ENCODE measurements around the gene SUPT7L. TPM values are rescaled to one million over a fixed set of nuclear protein-coding genes. Genes with fewer than 3 reads are reported as not detected.

Gene SUPT7L
- total and polyA plus RNA-seq, 7 donors, result 17.1 to 33.8 (median 21.1) TPM

GRCh38 chr2:27622921-27623384 lies 40.5 kb downstream of the SUPT7L start:
- ATAC-seq, result no peak
- no peak overlapping the region for H3K27ac ChIP-seq
- no peaks in the 10 kb centered on the region for H3K9me3 ChIP-seq
- H3K27me3 ChIP-seq (ENCODE audit: insufficient read depth in 3 of 3, low read length in 2 of 3), result no peaks in the 10 kb centered on the region
- intact Hi-C loops (cut with DNase I), result loop anchor here in 1 of 2 donors (10.0 kb wide), 1 partner anchor 128 kb away; the partner anchor contains the start of genes FNDC4 and GCKR
- DNase-seq, result no peak
- TF ChIP-seq, protein P1, sequence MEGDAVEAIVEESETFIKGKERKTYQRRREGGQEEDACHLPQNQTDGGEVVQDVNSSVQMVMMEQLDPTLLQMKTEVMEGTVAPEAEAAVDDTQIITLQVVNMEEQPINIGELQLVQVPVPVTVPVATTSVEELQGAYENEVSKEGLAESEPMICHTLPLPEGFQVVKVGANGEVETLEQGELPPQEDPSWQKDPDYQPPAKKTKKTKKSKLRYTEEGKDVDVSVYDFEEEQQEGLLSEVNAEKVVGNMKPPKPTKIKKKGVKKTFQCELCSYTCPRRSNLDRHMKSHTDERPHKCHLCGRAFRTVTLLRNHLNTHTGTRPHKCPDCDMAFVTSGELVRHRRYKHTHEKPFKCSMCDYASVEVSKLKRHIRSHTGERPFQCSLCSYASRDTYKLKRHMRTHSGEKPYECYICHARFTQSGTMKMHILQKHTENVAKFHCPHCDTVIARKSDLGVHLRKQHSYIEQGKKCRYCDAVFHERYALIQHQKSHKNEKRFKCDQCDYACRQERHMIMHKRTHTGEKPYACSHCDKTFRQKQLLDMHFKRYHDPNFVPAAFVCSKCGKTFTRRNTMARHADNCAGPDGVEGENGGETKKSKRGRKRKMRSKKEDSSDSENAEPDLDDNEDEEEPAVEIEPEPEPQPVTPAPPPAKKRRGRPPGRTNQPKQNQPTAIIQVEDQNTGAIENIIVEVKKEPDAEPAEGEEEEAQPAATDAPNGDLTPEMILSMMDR (IDR thresholded peaks at IDR 0.05), result no peak
- peaks cover 3 to 62% of the 10 kb centered on the region in 2 donors for H3K36me3 ChIP-seq (ENCODE audit: insufficient read depth in 1 of 2, low read depth in 1 of 2)
- 84 to 91% (median 90%) methylated on average over 3 of the region's 3 CpGs for WGBS, 3 donors
- no peak overlapping the region for H3K4me3 ChIP-seq
- H3K4me1 ChIP-seq, result peaks cover 3% of the 10 kb centered on the region

DNA sequence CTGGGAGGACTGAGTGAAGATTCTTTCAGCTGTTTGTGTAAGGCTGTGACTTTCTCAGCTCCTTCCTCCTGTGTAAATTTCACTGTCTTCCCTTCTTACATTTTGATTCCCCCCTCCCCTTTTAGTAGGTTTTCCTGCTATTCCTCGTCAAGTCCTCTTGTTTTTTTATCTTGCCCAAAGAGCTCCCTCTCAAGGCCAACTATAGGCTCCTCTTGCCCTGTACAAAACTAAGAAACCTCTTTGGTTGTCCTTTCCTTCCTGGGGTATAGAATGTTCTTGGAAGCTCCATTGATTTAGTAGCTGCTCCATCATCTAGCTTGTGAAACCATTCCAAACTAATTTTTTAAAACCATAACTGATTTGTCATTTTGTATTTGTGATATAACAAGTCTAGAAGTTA lies 41.9 kb downstream of the SUPT7L start:
- Histone ChIP-seq H3K4me3 (no peak overlapping the region), H3K4me1 (peaks cover 3% of the 10 kb centered on the region), H3K9me3 (no peaks in the 10 kb centered on the region), H3K36me3 (ENCODE audit: insufficient read depth in 1 of 2, low read depth in 1 of 2) (peaks cover 3 to 77% of the 10 kb centered on the region in 2 donors), H3K27ac (no peak overlapping the region), H3K27me3 (ENCODE audit: insufficient read depth in 3 of 3, low read length in 2 of 3) (no peaks in the 10 kb centered on the region)
- TF ChIP-seq, protein P1 (IDR thresholded peaks at IDR 0.05), result no peak
- ATAC-seq, result no peak
- DNase-seq, result no peak
- intact Hi-C loops (cut with DNase I), result loop anchor here in 1 of 2 donors (10.0 kb wide), 1 partner anchor 127 kb away; the partner anchor contains the start of genes FNDC4 and GCKR
- WGBS, 3 donors, result 69 to 81% (median 78%) methylated on average over 1 of the region's 1 CpG

- TF ChIP-seq, protein P1 (IDR thresholded peaks at IDR 0.05), result no peak
- no peaks in the 10 kb centered on the region for H3K4me1 ChIP-seq
- no peaks in the 10 kb centered on the region for H3K27me3 ChIP-seq (ENCODE audit: insufficient read depth in 3 of 3, low read length in 2 of 3)
- ATAC-seq, result no peak
- H3K4me3 ChIP-seq, result no peak overlapping the region
- peaks cover 4 to 67% of the 10 kb centered on the region in 2 donors for H3K36me3 ChIP-seq (ENCODE audit: insufficient read depth in 1 of 2, low read depth in 1 of 2)
- WGBS, 3 donors, result 97 to 98% (median 98%) methylated on average over 3 of the region's 3 CpGs
- intact Hi-C loops (cut with DNase I), result no loop called here
- no peak for DNase-seq
- H3K9me3 ChIP-seq, result no peaks in the 10 kb centered on the region
- H3K27ac ChIP-seq, result no peak overlapping the region
Observed at GRCh38 chr2:27615316-27615715, 48.1 kb downstream of the SUPT7L start.

GRCh38 chr2:27613985-27614384 lies 49.4 kb downstream of the SUPT7L start:
- no peaks in the 10 kb centered on the region for H3K9me3 ChIP-seq
- no peaks in the 10 kb centered on the region for H3K27me3 ChIP-seq (ENCODE audit: insufficient read depth in 3 of 3, low read length in 2 of 3)
- 98 to 100% (median 99%) methylated on average over 2 of the region's 2 CpGs for WGBS, 3 donors
- DNase-seq, result no peak
- intact Hi-C loops (cut with DNase I), result no loop called here
- TF ChIP-seq, protein P1 (IDR thresholded peaks at IDR 0.05), result no peak
- H3K4me3 ChIP-seq, result no peak overlapping the region
- H3K4me1 ChIP-seq, result no peaks in the 10 kb centered on the region
- no peak for ATAC-seq
- no peak overlapping the region for H3K27ac ChIP-seq
- H3K36me3 ChIP-seq (ENCODE audit: insufficient read depth in 1 of 2, low read depth in 1 of 2), result peaks cover 4 to 64% of the 10 kb centered on the region in 2 donors

DNA sequence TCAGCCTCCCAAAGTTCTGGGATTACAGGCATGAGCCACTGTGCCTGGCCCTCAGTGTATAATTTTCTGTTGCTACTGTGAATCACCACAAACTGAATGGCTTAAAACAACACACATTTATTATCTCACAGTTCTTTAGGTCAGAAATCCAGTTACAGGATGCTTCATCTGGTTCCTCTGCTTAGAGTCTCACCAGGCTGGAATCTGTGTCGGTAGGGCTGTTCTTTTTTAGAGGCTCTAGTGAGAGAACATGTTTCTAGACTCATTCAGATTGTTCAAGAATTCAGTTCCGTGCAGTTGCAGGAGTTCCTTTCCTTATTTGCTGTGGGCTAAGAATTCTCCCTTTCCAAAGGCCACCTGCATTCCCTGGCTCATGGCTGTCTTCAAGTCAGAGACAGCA lies 56.8 kb downstream of the SUPT7L start:
- Histone ChIP-seq H3K27ac (no peak overlapping the region), H3K4me3 (no peak overlapping the region), H3K4me1 (no peaks in the 10 kb centered on the region), H3K27me3 (ENCODE audit: insufficient read depth in 3 of 3, low read length in 2 of 3) (no peaks in the 10 kb centered on the region), H3K9me3 (no peaks in the 10 kb centered on the region), H3K36me3 (ENCODE audit: insufficient read depth in 1 of 2, low read depth in 1 of 2) (peaks cover 11 to 81% of the 10 kb centered on the region in 2 donors)
- intact Hi-C loops (cut with DNase I), result no loop called here
- TF ChIP-seq, protein P1 (IDR thresholded peaks at IDR 0.05), result no peak
- DNase-seq (no peak), ATAC-seq (no peak)
- WGBS, 3 donors, result 87 to 95% (median 92%) methylated on average over 2 of the region's 2 CpGs

All from psoas muscle (tissue), 8 donors.